ENCODE measurements around the gene SHROOM2.

DNA sequence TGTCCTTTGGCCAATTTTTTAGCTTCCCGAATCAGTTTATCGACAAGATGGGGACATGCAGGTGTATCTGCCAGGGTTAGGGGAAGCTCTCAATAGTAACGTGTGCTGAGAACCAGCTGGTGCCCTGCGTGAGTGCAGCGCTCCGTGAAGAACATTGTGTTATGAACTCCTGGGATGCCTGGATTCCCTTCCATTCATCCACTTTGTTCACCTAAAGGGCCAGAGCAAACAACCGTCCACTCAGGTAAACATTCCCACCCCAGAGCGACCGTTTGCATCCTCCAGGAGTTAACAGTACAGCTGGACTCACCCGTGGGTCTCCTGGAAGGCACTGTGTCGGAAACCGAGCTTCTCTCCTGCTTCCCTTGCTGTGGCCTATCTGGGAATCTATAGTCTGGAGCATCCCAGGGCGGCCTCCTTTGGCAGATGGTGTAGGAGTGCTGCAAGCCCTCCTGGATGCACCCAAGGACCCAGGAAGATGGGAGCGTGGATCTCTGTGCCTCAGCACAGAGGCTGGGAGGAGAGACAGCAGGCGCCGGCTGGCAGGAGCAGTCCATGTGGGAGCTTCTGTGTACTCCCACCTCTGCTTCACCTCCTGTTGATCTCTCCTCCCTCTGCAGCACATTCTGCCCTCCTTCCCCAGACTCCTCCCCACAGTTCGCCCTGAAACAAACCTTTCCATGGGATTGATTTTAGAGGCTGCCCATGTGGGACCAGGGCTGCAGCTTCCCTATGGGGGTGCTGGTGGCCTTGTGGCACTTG is 62.7 kb downstream of the SHROOM2 start:
- TF ChIP-seq, protein P1, sequence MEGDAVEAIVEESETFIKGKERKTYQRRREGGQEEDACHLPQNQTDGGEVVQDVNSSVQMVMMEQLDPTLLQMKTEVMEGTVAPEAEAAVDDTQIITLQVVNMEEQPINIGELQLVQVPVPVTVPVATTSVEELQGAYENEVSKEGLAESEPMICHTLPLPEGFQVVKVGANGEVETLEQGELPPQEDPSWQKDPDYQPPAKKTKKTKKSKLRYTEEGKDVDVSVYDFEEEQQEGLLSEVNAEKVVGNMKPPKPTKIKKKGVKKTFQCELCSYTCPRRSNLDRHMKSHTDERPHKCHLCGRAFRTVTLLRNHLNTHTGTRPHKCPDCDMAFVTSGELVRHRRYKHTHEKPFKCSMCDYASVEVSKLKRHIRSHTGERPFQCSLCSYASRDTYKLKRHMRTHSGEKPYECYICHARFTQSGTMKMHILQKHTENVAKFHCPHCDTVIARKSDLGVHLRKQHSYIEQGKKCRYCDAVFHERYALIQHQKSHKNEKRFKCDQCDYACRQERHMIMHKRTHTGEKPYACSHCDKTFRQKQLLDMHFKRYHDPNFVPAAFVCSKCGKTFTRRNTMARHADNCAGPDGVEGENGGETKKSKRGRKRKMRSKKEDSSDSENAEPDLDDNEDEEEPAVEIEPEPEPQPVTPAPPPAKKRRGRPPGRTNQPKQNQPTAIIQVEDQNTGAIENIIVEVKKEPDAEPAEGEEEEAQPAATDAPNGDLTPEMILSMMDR (IDR thresholded peaks at IDR 0.05): no peak
- no peak for TF ChIP-seq POLR2AphosphoS5 (IDR thresholded peaks at IDR 0.05)
- no peak for TF ChIP-seq POLR2A (IDR thresholded peaks at IDR 0.05)
- no peak for TF ChIP-seq EP300 (IDR thresholded peaks at IDR 0.05)
